Esophagus (tissue), 2 donors: Measurements from ENCODE around the gene VTI1A. TPM values are rescaled to one million over a fixed set of nuclear protein-coding genes. Genes with fewer than 3 reads are reported as not detected.

ENCODE experiments used
- H3K27ac ChIP-seq, 2 donors: one replicate each; pipeline ENCODE4 v1.5.1; 2013; ENCODE audit warnings: low read depth in 2 of 2, mild to moderate bottlenecking in 2 of 2, inconsistent platforms in 1 of 2, low read length in 1 of 2, moderate library complexity in 1 of 2
- H3K27me3 ChIP-seq, 2 donors: one replicate each; pipeline ENCODE4 v1.6.1; 2013; ENCODE audit warnings: low read length in 2 of 2, control low read depth in 1 of 2, mild to moderate bottlenecking in 1 of 2; ENCODE audit not compliant: insufficient read depth in 2 of 2, control insufficient read depth in 1 of 2
- H3K36me3 ChIP-seq, 2 donors: one replicate each; pipeline ENCODE4 v1.6.1; 2013; ENCODE audit warnings: low read length in 1 of 2; ENCODE audit not compliant: control insufficient read depth in 2 of 2, insufficient read depth in 2 of 2
- H3K4me1 ChIP-seq, 2 donors: one replicate each; pipeline ENCODE4 v1.6.1; 2013; ENCODE audit warnings: low read length in 1 of 2; ENCODE audit not compliant: control insufficient read depth in 2 of 2, insufficient read depth in 2 of 2
- H3K4me3 ChIP-seq, 2 donors: one replicate each; pipeline ENCODE4 v1.5.1; 2013; ENCODE audit warnings: low read length in 2 of 2, mild to moderate bottlenecking in 2 of 2, low read depth in 1 of 2, moderate library complexity in 1 of 2
- H3K9me3 ChIP-seq, 2 donors: one replicate each; pipeline ENCODE4 v1.6.1; 2013; ENCODE audit warnings: mild to moderate bottlenecking in 2 of 2, low read depth in 1 of 2, low read length in 1 of 2, moderate library complexity in 1 of 2; ENCODE audit not compliant: control insufficient read depth in 2 of 2, insufficient read depth in 1 of 2
- WGBS, 2 donors: extraction: QIAGEN DNeasy Blood & Tissue Kit; methylation state at CpG; one replicate each; pipeline ENCODE4 v1.1.7; 2013; 5-methylcytosine and 5-hydroxymethylcytosine counted together
- polyA plus RNA-seq, 2 donors: library from polyadenylated mRNA; stranded (reverse); fragments of 200-250 nt; gene quantifications; one replicate each; pipeline ENCODE4 v1.2.3, GENCODE V29; 2013
- donor health status: healthy with polysubstance abuse.
- donor health status: Bipolar disorder and iron deficiency.

Gene VTI1A
- polyA plus RNA-seq, 2 donors = 10.6 to 11.5 TPM

- Histone ChIP-seq H3K27me3 (no peaks in the 10 kb centered on the region), H3K9me3 (no peaks in the 10 kb centered on the region), H3K4me3 (no peak overlapping the region), H3K27ac (no peak overlapping the region), H3K4me1 (peaks cover 0 to 5% of the 10 kb centered on the region in 2 donors), H3K36me3 (no peaks in the 10 kb centered on the region)
- WGBS, 2 donors = 85 to 97% methylated on average over 4 of the region's 4 CpGs
These were observed 354.7 kb downstream of the VTI1A start for GRCh38 chr10:112801748-112802147.

- Histone ChIP-seq H3K27ac (no peak overlapping the region), H3K36me3 (no peaks in the 10 kb centered on the region), H3K4me1 (peaks cover 0 to 5% of the 10 kb centered on the region in 2 donors), H3K4me3 (no peak overlapping the region), H3K27me3 (no peaks in the 10 kb centered on the region), H3K9me3 (no peaks in the 10 kb centered on the region)
- 89 to 90% methylated on average over 5 of the region's 5 CpGs for WGBS, 2 donors
These were observed 355.5 kb downstream of the VTI1A start for GRCh38 chr10:112802411-112803022.

- no peaks in the 10 kb centered on the region for H3K27me3 ChIP-seq
- peak overlapping the region; percentile 87 to 91 for H3K27ac ChIP-seq
- H3K4me3 ChIP-seq = no peak overlapping the region
- 52 to 54% methylated on average over 5 of the region's 5 CpGs for WGBS, 2 donors
- no peaks in the 10 kb centered on the region for H3K9me3 ChIP-seq
- no peaks in the 10 kb centered on the region for H3K36me3 ChIP-seq
- H3K4me1 ChIP-seq = peaks cover 0 to 5% of the 10 kb centered on the region in 2 donors
These were observed 357.0 kb downstream of the VTI1A start for GRCh38 chr10:112803961-112804401.

GRCh38 chr10:112805254-112805590 lies 358.2 kb downstream of the VTI1A start:
- no peaks in the 10 kb centered on the region for H3K27me3 ChIP-seq
- 85 to 88% methylated on average over 4 of the region's 4 CpGs for WGBS, 2 donors
- H3K4me3 ChIP-seq = no peak overlapping the region
- no peak overlapping the region for H3K27ac ChIP-seq
- H3K36me3 ChIP-seq = no peaks in the 10 kb centered on the region
- H3K4me1 ChIP-seq = peaks cover 0 to 5% of the 10 kb centered on the region in 2 donors
- H3K9me3 ChIP-seq = no peaks in the 10 kb centered on the region

GRCh38 chr10:112805701-112806100 lies 358.7 kb downstream of the VTI1A start:
- Histone ChIP-seq H3K9me3 (no peaks in the 10 kb centered on the region), H3K27ac (no peak overlapping the region), H3K4me1 (peaks cover 0 to 5% of the 10 kb centered on the region in 2 donors), H3K36me3 (no peaks in the 10 kb centered on the region), H3K27me3 (no peaks in the 10 kb centered on the region), H3K4me3 (no peak overlapping the region)
- 84 to 96% methylated on average over 6 of the region's 6 CpGs for WGBS, 2 donors

- 97% methylated on average over 8 of the region's 8 CpGs for WGBS, 2 donors
- H3K9me3 ChIP-seq = no peaks in the 10 kb centered on the region
- peaks cover 3 to 7% of the 10 kb centered on the region in 2 donors for H3K4me1 ChIP-seq
- H3K4me3 ChIP-seq = no peak overlapping the region
- no peaks in the 10 kb centered on the region for H3K27me3 ChIP-seq
- H3K27ac ChIP-seq = no peak overlapping the region
- H3K36me3 ChIP-seq = no peaks in the 10 kb centered on the region
These were observed 360.0 kb downstream of the VTI1A start for GRCh38 chr10:112807013-112807412.

GRCh38 chr10:112809736-112810135 lies 362.7 kb downstream of the VTI1A start:
- Histone ChIP-seq H3K4me3 (no peak overlapping the region), H3K36me3 (no peaks in the 10 kb centered on the region), H3K4me1 (peaks cover 3 to 13% of the 10 kb centered on the region in 2 donors), H3K9me3 (no peaks in the 10 kb centered on the region), H3K27ac (no peak overlapping the region), H3K27me3 (no peaks in the 10 kb centered on the region)
- WGBS, 2 donors = 94 to 96% methylated on average over 4 of the region's 4 CpGs

- Histone ChIP-seq H3K9me3 (no peaks in the 10 kb centered on the region), H3K4me3 (no peak overlapping the region), H3K27me3 (no peaks in the 10 kb centered on the region), H3K36me3 (no peaks in the 10 kb centered on the region), H3K27ac (peak overlapping the region in 1 of 2 donors; percentile 63), H3K4me1 (peaks cover 3 to 13% of the 10 kb centered on the region in 2 donors)
- 84 to 89% methylated on average over 10 of the region's 10 CpGs for WGBS, 2 donors
These were observed 363.7 kb downstream of the VTI1A start for GRCh38 chr10:112810711-112811151.

- WGBS, 2 donors = 27 to 47% methylated on average over 14 of the region's 14 CpGs
- Histone ChIP-seq H3K27ac (peak overlapping the region; percentile 51 to 84), H3K27me3 (no peaks in the 10 kb centered on the region), H3K4me3 (no peak overlapping the region), H3K9me3 (no peaks in the 10 kb centered on the region), H3K4me1 (peaks cover 3 to 13% of the 10 kb centered on the region in 2 donors), H3K36me3 (no peaks in the 10 kb centered on the region)
These were observed 364.9 kb downstream of the VTI1A start for GRCh38 chr10:112811741-112812551.
